NCI-H1048 (cell line): ENCODE data around the gene REPS1.
"Not testable (repeated sequence)": the region's sequence is repeated elsewhere in the genome, so short reads cannot be mapped to it uniquely, and the experiment has no call there.

Experiments used
- DNase-seq: peaks from one replicate; lab custom pipeline; 2025; lab: John Stamatoyannopoulos, UW

The REPS1 gene

DNA sequence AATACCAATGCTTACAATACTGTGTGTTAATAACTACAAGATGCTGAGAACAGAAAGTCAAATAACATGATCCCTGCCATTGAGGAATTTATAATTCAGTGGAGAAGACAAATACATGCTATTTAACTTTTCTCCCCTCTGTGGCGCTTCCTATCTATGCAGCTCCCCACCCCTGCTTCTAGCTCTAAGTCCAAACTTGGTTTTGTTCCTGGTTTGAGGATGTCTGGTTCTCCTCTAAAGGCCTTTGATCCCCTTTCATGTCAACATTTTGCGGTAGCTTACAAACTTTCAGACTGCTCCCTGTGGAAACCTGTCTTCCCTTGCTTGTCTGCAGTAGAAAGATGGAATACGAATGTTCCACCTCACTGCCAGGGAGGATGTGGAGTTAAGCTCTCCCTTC lies 18.4 kb upstream of the REPS1 start:
- DNase-seq = no peak

DNA sequence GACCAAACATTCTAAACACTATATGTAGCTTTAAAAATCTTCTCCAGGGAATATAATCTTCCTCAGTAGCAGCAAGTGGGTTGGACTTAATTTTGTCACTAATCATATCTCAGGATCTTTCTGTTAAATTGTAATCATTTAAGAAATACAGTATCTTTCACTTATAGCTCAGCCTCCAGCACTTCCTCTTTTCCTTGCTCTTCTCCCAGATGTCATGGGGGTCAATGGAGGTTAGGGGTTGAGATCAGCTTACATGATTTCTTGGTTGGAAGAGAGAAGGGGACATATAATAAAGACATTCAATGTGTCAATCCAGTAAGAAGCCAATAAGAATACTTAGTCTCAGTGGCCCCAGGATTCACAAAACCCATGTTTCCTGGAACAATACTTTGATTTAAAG lies 15.7 kb upstream of the REPS1 start:
- DNase-seq = no peak

GRCh38 chr6:138999949-139000725 lies 12.1 kb upstream of the REPS1 start:
- DNase-seq = no peak

DNA sequence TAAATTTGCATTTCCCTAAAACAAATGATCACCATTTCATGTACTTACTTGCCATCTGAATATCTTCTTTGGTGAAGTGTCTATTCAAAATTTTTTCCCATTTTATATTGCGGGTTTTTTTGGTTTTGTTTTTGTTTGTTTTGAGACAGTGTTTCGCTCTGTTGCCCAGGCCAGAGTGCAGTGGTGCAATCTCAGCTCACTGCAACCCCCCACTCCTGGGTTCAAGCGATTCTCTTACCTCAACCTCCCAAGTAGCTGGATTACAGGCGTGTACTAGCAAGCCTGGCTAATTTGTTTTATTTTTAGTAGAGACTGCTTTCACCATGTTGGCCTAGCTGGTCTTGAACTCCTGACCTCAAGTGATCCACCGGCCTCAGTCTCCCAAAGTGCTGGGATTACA lies 9.1 kb upstream of the REPS1 start:
- no peak for DNase-seq

DNA sequence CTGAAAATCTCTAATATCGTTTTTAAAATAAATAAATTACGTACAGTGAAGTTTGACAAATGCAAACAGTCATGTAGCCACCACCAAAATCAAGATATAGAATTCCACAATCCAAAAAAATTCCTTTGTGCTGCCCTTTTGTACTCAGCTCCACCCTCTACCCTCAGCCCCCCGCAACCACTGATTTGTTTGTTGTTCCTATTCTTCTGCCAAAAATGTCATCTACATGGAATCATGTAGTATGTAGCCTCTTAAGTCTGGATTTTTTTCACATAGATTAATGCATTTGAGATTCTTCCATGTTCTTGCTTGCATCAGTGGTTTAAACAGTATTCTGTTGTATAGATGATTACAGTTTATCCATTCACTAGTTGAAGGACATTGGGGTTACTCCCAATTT lies 8.5 kb upstream of the REPS1 start:
- DNase-seq = no peak

- not testable (repeated sequence) for DNase-seq
Measured at GRCh38 chr6:138993410-138993809, 5.4 kb upstream of the REPS1 start.

DNA sequence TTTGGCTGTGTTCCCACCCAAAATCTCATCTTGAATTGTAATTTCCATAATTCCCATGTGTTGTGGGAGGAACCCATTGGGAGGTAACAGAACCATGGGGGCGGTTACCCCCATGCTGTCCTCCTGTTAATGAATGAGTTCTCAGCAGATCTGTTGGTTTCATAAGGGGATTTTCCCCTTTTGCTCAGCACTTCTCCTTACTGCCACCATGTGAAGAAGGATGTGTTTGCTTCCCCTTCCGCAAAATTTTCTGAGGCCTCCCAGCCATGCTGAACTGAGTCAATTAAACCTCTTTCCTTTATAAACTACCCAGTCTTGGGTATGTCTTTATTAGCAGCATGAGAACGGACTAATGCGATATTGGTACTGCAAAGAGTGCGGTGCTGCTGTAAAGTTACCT lies 4.9 kb upstream of the REPS1 start:
- not testable (repeated sequence) for DNase-seq

- no peak for DNase-seq
Measured at GRCh38 chr6:138991206-138991605, 3.2 kb upstream of the REPS1 start.

- DNase-seq = no peak
Measured at GRCh38 chr6:138989098-138989983, 1.3 kb upstream of the REPS1 start.

DNA sequence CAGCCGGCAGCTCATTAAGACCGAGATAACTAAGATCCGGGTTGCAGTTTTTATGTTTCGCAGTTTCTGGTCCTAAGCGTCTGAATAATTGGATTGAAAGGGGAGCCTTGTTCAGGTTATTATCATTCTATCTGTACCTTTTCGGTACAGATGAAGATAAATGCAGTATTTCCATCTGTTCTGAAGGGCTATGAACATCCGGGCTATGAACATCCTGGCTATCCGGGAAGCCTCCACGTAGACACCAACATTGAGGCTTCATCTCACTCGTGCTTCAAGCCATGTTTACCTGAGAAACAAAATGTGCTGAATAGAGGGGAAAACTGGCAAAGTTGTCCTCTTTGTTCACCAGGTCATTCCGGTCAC lies 399 bp upstream of the REPS1 start:
- no peak for DNase-seq

DNA sequence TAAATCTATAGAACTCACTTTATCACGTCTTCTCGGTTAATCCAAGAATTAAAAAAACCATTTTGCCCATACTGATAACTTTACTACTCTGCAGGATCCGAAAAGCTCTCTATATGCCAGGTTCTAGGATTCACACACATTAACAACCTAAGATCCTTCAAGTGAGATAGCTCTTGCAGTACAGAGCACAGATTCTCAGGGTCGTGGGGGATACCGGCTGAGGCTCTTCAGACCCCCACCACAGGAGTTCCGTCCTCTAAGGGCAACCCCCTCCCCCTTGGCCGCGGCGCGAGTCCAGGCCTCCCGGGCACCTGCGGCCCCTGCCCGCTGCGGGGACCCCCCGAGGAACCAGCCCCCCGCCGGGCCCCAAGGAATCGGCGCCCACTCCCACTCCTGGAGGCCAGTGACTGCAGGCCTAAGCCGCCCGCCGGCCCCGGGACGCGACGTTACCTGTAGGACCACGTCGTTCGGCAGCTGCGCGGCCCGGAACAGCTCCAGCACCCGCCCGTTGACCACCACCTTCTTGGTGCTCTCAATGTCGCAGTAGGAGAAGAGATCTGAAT lies 892 bp downstream of the REPS1 start:
- no peak for DNase-seq

- no peak for DNase-seq
Measured at GRCh38 chr6:138986578-138986977, 1.5 kb downstream of the REPS1 start.

DNA sequence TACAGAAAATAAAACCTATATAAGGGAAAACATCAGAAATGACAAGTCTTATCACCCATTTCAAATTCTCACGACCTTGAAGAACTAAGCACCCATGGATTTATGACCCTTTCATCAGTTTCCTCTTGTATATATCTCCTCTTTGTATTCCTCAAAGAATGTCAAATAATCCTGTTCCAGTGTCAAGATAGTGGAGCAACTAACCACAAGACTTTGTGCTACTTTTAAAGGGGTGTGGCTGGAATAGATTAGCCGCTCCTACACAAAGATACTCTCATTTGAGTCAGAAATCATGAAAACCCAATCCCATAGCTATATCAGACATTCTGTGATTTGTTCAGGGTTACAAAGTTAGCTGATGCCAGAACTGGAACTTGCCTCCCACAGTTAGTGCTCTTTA lies 6.6 kb downstream of the REPS1 start:
- no peak for DNase-seq

- DNase-seq = no peak
Measured at GRCh38 chr6:138979813-138980668, 8.0 kb downstream of the REPS1 start.

GRCh38 chr6:138979365-138979764 lies 8.7 kb downstream of the REPS1 start:
- DNase-seq = no peak

DNA sequence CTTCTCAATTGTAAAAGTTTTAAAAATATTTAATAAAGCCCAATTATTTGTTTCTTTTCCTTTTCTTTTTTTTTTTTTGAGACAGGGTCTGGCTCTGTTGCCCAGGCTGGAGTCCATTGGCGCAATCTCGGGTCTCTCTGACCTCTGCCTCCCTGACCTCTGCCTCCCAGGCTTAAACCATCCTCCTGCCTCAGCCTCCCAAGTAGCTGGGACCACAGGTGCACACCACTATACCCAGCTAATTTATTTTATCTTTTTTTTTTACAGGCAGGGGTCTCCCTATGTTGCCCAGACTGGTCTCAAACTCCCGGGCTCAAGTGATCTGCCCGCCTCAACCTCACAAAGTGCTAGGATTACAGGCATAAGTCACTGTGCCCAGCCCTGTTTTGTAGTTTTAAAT lies 9.8 kb downstream of the REPS1 start:
- no peak for DNase-seq

DNA sequence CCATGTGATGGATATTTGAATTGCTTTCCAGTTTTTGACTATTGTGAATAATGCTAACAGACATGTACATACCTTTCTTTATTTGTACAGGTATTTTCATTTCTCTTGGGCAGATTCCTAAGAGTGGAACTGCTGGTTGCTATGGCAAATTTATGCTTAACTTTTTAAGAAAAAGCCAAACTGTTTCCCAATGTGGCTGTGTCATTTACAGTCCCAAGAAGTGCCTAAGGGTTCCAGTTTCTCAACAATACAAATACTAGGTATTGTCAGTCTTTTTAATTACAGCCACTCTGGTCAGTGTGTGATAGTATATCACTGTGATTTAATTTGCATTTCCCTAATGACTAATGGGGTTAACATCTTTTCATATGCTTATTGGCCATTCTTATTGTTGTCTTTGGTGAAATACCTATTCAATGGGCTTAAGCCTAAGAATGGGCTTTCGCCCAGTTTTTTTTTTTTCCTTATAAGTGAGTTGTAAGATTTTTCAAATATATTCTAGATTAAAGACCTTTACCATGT lies 10.3 kb downstream of the REPS1 start:
- no peak for DNase-seq

DNA sequence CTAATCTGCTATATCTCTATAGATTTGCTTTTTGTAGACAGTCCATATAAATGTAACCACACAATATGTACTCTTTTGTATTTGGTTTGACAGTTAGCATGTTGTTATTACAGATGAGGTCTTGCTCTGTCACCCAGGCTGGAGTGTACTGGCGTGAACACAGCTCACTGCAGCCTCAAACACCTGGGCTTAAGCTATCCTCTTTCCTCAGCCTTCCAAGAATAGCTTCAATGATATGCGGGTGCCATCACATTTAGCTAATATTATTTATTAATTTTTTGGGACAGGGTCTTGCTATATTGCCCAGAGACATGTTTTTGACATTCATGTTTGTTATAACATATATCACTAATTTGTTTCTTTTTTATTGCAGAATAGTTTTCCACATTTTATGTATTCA lies 10.8 kb downstream of the REPS1 start:
- DNase-seq = no peak

DNA sequence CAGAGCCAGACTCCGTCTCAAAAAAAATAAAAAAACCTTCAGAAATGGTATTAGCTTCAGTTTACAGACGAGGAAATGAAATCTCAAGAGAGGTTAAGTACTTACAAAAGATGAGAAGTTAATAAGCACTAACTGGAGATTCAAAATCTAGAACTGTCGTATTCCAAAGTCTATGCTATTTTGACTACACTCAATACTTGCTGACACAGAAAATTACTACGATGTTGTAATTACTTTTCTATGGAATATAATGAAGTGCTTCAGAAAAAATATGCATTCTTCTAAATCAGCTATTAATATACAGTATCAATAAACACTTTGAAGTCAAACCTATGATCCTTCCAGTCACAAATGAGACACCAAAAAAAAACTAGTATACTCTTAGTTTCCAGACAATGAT lies 12.2 kb downstream of the REPS1 start:
- DNase-seq = no peak

- no peak for DNase-seq
Measured at GRCh38 chr6:138973466-138974153, 14.4 kb downstream of the REPS1 start.

DNA sequence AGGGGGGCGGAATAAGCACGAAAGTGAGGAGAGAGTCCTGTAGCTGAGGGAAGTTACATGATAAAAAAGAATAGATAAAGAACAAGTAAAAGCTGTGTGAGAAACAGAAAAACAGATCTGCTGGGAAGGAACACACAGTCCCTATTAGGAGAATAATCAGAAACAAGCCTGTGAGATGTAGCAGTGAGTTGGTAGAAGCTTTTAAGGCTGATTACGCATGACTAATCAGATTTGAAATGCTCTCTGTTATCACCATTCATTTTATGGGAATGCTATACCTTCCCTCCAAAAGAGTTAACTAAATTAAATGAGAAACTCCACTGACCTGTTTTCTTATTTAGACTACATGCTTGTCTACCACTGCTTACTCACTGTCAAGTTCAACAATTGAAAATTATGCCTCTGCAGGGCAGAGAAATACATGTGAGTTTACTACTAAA lies 15.8 kb downstream of the REPS1 start:
- DNase-seq = no peak
